Liver (tissue), 3 donors: ENCODE results near the gene C10orf120.

Experiments
- EGR1 ChIP-seq, 2 donors: IDR thresholded peaks; 2 replicates each; pipeline ENCODE4 v1.6.1; 2016 to 2018; ENCODE audit warnings: antibody characterized with exemption in 2 of 2, low read depth in 2 of 2
- FOXA2 ChIP-seq: IDR thresholded peaks from 2 replicates; pipeline ENCODE4 v1.6.1; 2016; ENCODE audit warnings: antibody characterized with exemption
- GABPA ChIP-seq, 2 donors: IDR thresholded peaks in 1 of 2; conservative IDR thresholded peaks in 1 of 2; 2 replicates each; pipeline ENCODE4 v1.6.1; 2016; ENCODE audit warnings: antibody characterized with exemption in 2 of 2, mild to moderate bottlenecking in 1 of 2, moderate library complexity in 1 of 2
- NR2F2 ChIP-seq: IDR thresholded peaks from 2 replicates; pipeline ENCODE4 v1.6.1; 2016; ENCODE audit warnings: antibody characterized with exemption
- RAD21 ChIP-seq, 2 donors: IDR thresholded peaks; 2 replicates each; pipeline ENCODE4 v1.6.1; 2016; ENCODE audit warnings: antibody characterized with exemption in 2 of 2, mild to moderate bottlenecking in 2 of 2
- SP1 ChIP-seq: IDR thresholded peaks from 2 replicates; pipeline ENCODE4 v1.6.1; 2018; ENCODE audit warnings: antibody characterized with exemption, mild to moderate bottlenecking
- TAF1 ChIP-seq: conservative IDR thresholded peaks from 2 replicates; pipeline ENCODE4 v1.6.1; 2016; ENCODE audit warnings: antibody characterized with exemption, mild to moderate bottlenecking
- YY1 ChIP-seq: IDR thresholded peaks from 2 replicates; pipeline ENCODE4 v1.6.1; 2016; ENCODE audit warnings: antibody characterized with exemption, mild to moderate bottlenecking
- TF ChIP-seq, protein P1 (sequence below): fragments of 150-350 bp; IDR thresholded peaks from 2 replicates; pipeline ENCODE4 v1.5.1; 2017; ENCODE audit warnings: improper control_type of control experiment, low read depth, low read length; ENCODE audit not compliant: missing input control
- TF ChIP-seq, protein P2 (sequence below): IDR thresholded peaks from 2 replicates; pipeline ENCODE4 v1.6.1; 2016; ENCODE audit warnings: antibody characterized with exemption
- TF ChIP-seq, protein P3 (sequence below): IDR thresholded peaks from 2 replicates; pipeline ENCODE4 v1.6.1; 2016; ENCODE audit warnings: antibody characterized with exemption
- TF ChIP-seq, protein P4 (sequence below): IDR thresholded peaks from 2 replicates; pipeline ENCODE4 v1.6.1; 2016; ENCODE audit warnings: antibody characterized with exemption
- TF ChIP-seq, protein P5 (sequence below): IDR thresholded peaks from 2 replicates; pipeline ENCODE4 v1.6.1; 2016; ENCODE audit warnings: antibody characterized with exemption, mild to moderate bottlenecking
- donor health status: healthy.
- donor health status: healthy.

DNA sequence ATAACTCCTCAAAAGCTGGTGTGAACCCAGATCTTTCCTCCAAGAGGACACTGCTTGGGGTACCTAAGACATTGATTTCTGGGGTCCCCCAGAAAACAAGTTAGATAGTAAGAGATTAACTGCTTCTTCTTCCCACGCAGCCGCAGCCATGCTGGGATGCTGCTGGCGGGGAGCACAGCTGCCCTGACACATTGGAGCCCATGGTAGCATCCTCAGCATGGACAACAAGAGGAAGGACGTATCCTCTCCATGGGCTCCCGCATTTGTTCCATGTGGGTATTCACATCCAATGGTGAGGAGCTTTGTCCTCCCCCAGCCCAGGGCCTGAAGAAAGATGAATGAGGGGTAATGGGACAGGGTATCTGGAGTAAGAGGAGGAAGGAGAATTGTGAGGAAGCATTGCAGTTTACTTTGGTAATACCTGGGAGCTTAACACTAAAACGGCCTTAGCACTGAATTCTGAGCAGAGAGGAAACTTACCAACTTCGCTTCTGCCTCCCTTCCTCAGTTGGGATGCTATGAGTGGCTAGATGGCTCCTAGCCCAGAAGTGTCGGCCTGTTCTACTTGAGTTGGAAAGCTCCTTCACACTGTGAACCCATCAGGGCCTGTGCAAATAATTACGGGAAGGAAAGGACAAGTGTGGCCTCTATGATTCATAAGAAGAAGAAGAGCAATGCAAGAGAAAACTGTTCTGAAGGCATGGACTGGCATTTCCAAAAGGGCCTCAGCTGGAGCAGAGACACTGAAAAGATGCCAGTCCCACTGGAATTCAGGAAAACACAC, 43.9 kb downstream of the C10orf120 start:
- TF ChIP-seq RAD21 (IDR thresholded peaks at IDR 0.05) = no peak
- TF ChIP-seq, protein P1, sequence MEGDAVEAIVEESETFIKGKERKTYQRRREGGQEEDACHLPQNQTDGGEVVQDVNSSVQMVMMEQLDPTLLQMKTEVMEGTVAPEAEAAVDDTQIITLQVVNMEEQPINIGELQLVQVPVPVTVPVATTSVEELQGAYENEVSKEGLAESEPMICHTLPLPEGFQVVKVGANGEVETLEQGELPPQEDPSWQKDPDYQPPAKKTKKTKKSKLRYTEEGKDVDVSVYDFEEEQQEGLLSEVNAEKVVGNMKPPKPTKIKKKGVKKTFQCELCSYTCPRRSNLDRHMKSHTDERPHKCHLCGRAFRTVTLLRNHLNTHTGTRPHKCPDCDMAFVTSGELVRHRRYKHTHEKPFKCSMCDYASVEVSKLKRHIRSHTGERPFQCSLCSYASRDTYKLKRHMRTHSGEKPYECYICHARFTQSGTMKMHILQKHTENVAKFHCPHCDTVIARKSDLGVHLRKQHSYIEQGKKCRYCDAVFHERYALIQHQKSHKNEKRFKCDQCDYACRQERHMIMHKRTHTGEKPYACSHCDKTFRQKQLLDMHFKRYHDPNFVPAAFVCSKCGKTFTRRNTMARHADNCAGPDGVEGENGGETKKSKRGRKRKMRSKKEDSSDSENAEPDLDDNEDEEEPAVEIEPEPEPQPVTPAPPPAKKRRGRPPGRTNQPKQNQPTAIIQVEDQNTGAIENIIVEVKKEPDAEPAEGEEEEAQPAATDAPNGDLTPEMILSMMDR = no peak
- TF ChIP-seq, protein P2, sequence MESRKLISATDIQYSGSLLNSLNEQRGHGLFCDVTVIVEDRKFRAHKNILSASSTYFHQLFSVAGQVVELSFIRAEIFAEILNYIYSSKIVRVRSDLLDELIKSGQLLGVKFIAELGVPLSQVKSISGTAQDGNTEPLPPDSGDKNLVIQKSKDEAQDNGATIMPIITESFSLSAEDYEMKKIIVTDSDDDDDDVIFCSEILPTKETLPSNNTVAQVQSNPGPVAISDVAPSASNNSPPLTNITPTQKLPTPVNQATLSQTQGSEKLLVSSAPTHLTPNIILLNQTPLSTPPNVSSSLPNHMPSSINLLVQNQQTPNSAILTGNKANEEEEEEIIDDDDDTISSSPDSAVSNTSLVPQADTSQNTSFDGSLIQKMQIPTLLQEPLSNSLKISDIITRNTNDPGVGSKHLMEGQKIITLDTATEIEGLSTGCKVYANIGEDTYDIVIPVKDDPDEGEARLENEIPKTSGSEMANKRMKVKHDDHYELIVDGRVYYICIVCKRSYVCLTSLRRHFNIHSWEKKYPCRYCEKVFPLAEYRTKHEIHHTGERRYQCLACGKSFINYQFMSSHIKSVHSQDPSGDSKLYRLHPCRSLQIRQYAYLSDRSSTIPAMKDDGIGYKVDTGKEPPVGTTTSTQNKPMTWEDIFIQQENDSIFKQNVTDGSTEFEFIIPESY = no peak
- no peak for TF ChIP-seq GABPA (IDR thresholded peaks at IDR 0.05 in 1 of 2, conservative IDR thresholded peaks at IDR 0.05 in 1 of 2)
- no peak for TF ChIP-seq FOXA2
- no peak for TF ChIP-seq YY1
- TF ChIP-seq, protein P3, sequence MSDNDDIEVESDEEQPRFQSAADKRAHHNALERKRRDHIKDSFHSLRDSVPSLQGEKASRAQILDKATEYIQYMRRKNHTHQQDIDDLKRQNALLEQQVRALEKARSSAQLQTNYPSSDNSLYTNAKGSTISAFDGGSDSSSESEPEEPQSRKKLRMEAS = no peak
- TF ChIP-seq, protein P4, sequence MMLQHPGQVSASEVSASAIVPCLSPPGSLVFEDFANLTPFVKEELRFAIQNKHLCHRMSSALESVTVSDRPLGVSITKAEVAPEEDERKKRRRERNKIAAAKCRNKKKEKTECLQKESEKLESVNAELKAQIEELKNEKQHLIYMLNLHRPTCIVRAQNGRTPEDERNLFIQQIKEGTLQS = no peak
- TF ChIP-seq NR2F2 = no peak
- TF ChIP-seq EGR1 (IDR thresholded peaks at IDR 0.05; ENCODE audit: low read depth in 2 of 2) = no peak
- no peak for TF ChIP-seq TAF1
- TF ChIP-seq, protein P5, sequence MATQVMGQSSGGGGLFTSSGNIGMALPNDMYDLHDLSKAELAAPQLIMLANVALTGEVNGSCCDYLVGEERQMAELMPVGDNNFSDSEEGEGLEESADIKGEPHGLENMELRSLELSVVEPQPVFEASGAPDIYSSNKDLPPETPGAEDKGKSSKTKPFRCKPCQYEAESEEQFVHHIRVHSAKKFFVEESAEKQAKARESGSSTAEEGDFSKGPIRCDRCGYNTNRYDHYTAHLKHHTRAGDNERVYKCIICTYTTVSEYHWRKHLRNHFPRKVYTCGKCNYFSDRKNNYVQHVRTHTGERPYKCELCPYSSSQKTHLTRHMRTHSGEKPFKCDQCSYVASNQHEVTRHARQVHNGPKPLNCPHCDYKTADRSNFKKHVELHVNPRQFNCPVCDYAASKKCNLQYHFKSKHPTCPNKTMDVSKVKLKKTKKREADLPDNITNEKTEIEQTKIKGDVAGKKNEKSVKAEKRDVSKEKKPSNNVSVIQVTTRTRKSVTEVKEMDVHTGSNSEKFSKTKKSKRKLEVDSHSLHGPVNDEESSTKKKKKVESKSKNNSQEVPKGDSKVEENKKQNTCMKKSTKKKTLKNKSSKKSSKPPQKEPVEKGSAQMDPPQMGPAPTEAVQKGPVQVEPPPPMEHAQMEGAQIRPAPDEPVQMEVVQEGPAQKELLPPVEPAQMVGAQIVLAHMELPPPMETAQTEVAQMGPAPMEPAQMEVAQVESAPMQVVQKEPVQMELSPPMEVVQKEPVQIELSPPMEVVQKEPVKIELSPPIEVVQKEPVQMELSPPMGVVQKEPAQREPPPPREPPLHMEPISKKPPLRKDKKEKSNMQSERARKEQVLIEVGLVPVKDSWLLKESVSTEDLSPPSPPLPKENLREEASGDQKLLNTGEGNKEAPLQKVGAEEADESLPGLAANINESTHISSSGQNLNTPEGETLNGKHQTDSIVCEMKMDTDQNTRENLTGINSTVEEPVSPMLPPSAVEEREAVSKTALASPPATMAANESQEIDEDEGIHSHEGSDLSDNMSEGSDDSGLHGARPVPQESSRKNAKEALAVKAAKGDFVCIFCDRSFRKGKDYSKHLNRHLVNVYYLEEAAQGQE = no peak
- no peak for TF ChIP-seq SP1
